ENCODE data around the gene NAV3. TPM values are rescaled to one million over a fixed set of nuclear protein-coding genes. Genes with fewer than 3 reads are reported as not detected.

NAV3 gene
- total RNA-seq, 1 donor from 2014 or later, result 1.5 TPM

GRCh38 chr12:77850129-77850528 lies 19.4 kb downstream of the NAV3 start:
- Histone ChIP-seq H3K27me3 (ENCODE audit: low read depth) (no peaks in the 10 kb centered on the region), H3K4me3 (no peak overlapping the region), H3K9me3 (replicated peaks) (no peaks in the 10 kb centered on the region), H3K36me3 (no peaks in the 10 kb centered on the region), H3K27ac (replicated peaks) (no peak overlapping the region), H3K4me1 (peaks cover 32% of the 10 kb centered on the region)
- intact Hi-C loops (cut with micrococcal nuclease), result no loop called here
- no peak for DNase-seq
- TF ChIP-seq CTCF (IDR thresholded peaks at IDR 0.05; ENCODE audit: borderline replicate concordance), result no peak

GRCh38 chr12:77850698-77851097 lies 20.0 kb downstream of the NAV3 start:
- H3K4me1 ChIP-seq, result peaks cover 37% of the 10 kb centered on the region
- no peak for TF ChIP-seq CTCF (IDR thresholded peaks at IDR 0.05; ENCODE audit: borderline replicate concordance)
- no peak overlapping the region for H3K4me3 ChIP-seq
- DNase-seq, result no peak
- no peaks in the 10 kb centered on the region for H3K36me3 ChIP-seq
- no peak overlapping the region for H3K27ac ChIP-seq (replicated peaks)
- H3K27me3 ChIP-seq (ENCODE audit: low read depth), result no peaks in the 10 kb centered on the region
- intact Hi-C loops (cut with micrococcal nuclease), result no loop called here
- no peaks in the 10 kb centered on the region for H3K9me3 ChIP-seq (replicated peaks)

GRCh38 chr12:77855548-77855947 lies 24.9 kb downstream of the NAV3 start:
- H3K36me3 ChIP-seq, result no peaks in the 10 kb centered on the region
- no peaks in the 10 kb centered on the region for H3K9me3 ChIP-seq (replicated peaks)
- H3K4me3 ChIP-seq, result peak overlapping the region; percentile 32
- peak overlapping the region; percentile 46 for H3K27ac ChIP-seq (replicated peaks)
- H3K4me1 ChIP-seq, result peaks cover 34% of the 10 kb centered on the region
- intact Hi-C loops (cut with micrococcal nuclease), result no loop called here
- no peaks in the 10 kb centered on the region for H3K27me3 ChIP-seq (ENCODE audit: low read depth)
- no peak for TF ChIP-seq CTCF (IDR thresholded peaks at IDR 0.05; ENCODE audit: borderline replicate concordance)
- no peak for DNase-seq

- peaks cover 41% of the 10 kb centered on the region for H3K4me1 ChIP-seq
- no peak for DNase-seq
- intact Hi-C loops (cut with micrococcal nuclease), result no loop called here
- no peak overlapping the region for H3K4me3 ChIP-seq
- H3K27ac ChIP-seq (replicated peaks), result no peak overlapping the region
- H3K9me3 ChIP-seq (replicated peaks), result no peaks in the 10 kb centered on the region
- no peaks in the 10 kb centered on the region for H3K36me3 ChIP-seq
- no peaks in the 10 kb centered on the region for H3K27me3 ChIP-seq (ENCODE audit: low read depth)
- TF ChIP-seq CTCF (IDR thresholded peaks at IDR 0.05; ENCODE audit: borderline replicate concordance), result no peak
Measured at GRCh38 chr12:77861317-77861716, 30.6 kb downstream of the NAV3 start.

- no peaks in the 10 kb centered on the region for H3K27me3 ChIP-seq (ENCODE audit: low read depth)
- no peaks in the 10 kb centered on the region for H3K9me3 ChIP-seq (replicated peaks)
- H3K36me3 ChIP-seq, result no peaks in the 10 kb centered on the region
- DNase-seq, result no peak
- H3K4me1 ChIP-seq, result peaks cover 26% of the 10 kb centered on the region
- intact Hi-C loops (cut with micrococcal nuclease), result no loop called here
- H3K4me3 ChIP-seq, result no peak overlapping the region
- H3K27ac ChIP-seq (replicated peaks), result no peak overlapping the region
- TF ChIP-seq CTCF (IDR thresholded peaks at IDR 0.05; ENCODE audit: borderline replicate concordance), result no peak
Measured at GRCh38 chr12:77865178-77865577, 34.5 kb downstream of the NAV3 start.

- DNase-seq, result no peak
- no peaks in the 10 kb centered on the region for H3K4me1 ChIP-seq
- H3K36me3 ChIP-seq, result no peaks in the 10 kb centered on the region
- no peaks in the 10 kb centered on the region for H3K9me3 ChIP-seq (replicated peaks)
- no peak for TF ChIP-seq CTCF (IDR thresholded peaks at IDR 0.05; ENCODE audit: borderline replicate concordance)
- intact Hi-C loops (cut with micrococcal nuclease), result no loop called here
- no peak overlapping the region for H3K27ac ChIP-seq (replicated peaks)
- H3K27me3 ChIP-seq (ENCODE audit: low read depth), result no peaks in the 10 kb centered on the region
- H3K4me3 ChIP-seq, result no peak overlapping the region
Measured at GRCh38 chr12:77878901-77879300, 48.2 kb downstream of the NAV3 start.

Data from left ventricle myocardium inferior (tissue), 1 donor.